SK-N-SH treated with all-trans-retinoic acid at 6 μM for 48 hours (cell line): ENCODE data around the gene ALG14.

ENCODE experiments used
- ZNF8 ChIP-seq: fragments of 450-650 bp; formaldehyde crosslinking; IDR thresholded peaks from 2 replicates; pipeline ENCODE4 v1.5.0; 2020; ENCODE audit warnings: mild to moderate bottlenecking, moderate library complexity
- TF ChIP-seq, protein P1 (sequence below): fragments of 250-450 bp; sonication (Bioruptor Pico); IDR thresholded peaks from 2 replicates; pipeline ENCODE4 v1.5.1; 2021; ENCODE audit warnings: mild to moderate bottlenecking, moderate library complexity

DNA sequence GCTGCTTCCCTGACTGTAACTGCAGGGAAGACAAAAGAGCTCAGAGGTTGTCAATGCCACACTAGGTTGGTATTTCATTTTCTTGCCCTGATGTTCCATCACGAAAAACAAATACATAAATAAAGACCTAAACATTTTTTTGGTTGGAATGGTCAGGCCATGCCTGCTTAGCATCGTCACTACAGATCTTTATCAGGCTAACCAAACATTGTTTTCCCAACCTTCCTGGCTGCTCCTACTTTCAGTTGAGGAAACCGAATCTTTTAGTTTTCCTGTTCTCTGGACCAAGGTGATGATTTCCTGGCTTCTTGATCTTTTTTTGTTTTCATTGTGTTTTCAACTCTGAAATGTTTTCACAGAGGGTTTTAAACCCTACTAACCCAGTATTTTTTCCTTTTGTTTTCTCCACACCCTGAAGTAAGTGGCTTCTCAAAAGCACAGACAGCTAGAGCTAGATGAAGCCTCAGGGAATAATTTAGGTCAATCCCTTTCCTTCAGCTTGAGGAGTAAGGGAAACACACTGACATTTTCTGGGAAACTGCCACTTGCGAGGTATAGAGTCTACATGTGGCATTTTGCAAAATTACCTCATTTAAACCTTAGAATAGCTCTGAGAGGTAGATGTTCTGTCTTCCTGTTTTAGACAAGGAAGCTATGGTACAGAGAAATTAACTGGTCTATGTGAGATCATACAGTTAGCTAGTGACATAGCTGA is 78.7 kb downstream of the ALG14 start:
- TF ChIP-seq, protein P1, sequence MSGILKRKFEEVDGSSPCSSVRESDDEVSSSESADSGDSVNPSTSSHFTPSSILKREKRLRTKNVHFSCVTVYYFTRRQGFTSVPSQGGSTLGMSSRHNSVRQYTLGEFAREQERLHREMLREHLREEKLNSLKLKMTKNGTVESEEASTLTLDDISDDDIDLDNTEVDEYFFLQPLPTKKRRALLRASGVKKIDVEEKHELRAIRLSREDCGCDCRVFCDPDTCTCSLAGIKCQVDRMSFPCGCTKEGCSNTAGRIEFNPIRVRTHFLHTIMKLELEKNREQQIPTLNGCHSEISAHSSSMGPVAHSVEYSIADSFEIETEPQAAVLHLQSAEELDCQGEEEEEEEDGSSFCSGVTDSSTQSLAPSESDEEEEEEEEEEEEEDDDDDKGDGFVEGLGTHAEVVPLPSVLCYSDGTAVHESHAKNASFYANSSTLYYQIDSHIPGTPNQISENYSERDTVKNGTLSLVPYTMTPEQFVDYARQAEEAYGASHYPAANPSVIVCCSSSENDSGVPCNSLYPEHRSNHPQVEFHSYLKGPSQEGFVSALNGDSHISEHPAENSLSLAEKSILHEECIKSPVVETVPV (CRISPR knock-in tag) = no peak
- no peak for TF ChIP-seq ZNF8 (CRISPR knock-in tag)
